Measurements from ENCODE around the gene CKMT2.
A peak's percentile ranks its signal among the peaks of the same experiment; 100 is the strongest.

Gene CKMT2

DNA sequence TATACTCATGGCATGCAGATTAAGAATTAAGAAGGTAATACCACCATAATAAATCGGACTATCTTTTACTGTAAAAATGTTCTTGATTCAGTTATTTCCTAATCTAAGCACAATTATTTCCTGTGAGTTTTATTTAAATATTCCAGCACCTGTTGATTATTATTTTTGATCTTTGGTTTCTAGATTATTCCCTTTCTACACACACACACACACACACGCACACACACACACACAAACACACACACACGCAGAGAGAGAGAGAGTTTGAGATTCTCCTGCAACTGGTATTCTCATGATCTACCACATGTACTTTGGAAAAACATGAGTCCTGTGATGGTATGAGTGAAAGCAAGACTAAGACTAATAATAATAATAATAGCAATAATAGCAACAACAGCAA is 17.0 kb upstream of the CKMT2 start:
- DNase-seq (ENCODE audit: low spot score) = no peak

DNA sequence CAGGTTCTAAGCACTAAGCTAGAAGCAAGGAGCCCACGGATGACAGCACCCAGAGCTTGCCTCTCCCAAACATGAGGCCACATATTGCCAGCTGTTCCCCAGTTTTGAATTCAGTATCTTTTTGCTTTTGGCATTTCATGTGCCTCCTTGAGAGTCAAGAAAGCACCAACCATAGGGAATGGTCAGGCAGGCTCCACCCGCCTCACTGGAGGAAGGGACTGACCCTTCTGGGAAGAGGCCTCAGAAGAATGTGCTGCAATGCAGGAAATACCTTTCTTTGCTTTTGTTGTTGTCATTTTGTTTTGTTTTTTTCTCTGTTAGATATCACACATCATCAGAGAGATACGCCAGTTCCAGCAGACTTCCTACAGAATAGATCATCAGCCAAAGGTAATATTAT is 13.7 kb upstream of the CKMT2 start:
- DNase-seq (ENCODE audit: low spot score) = no peak

DNA sequence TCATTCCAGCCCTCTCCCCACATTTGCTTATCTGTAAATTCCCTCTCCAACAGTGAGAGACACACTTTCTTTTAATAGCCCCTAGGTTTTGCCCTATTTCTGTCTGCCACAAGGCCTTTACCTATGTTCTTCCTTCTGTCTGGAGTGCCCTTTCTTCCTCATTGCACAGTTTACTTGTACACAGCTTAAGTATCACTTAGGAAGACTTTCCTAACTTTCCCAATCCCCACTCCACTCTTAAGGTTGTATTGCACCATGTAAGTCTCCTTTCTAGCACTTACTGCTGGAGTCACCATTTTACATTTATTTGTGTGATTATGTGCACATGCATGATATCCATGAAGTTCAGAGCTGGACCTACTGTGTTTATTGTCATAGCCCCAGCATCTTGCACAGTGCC is 10.8 kb upstream of the CKMT2 start:
- DNase-seq (ENCODE audit: low spot score) = no peak

DNA sequence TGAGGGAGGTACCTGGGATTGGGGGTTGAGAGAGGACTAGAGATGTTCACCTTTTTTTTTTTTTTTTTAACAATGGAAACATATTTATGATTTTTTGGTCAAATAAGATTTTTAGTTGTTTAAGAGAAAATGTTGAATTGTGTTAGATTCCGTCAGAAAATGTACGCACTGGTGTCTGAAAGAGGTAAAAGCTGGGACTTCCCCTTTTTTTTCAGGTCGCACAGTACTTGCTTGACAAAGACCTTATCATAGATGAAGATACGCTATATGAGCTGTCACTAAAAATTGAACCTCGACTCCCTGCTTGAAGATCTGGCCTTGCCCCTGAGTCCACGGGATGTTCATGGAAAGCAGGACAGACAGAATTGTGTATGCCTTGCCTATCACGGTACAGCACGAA is 7.7 kb upstream of the CKMT2 start:
- no peak for DNase-seq (ENCODE audit: low spot score)

DNA sequence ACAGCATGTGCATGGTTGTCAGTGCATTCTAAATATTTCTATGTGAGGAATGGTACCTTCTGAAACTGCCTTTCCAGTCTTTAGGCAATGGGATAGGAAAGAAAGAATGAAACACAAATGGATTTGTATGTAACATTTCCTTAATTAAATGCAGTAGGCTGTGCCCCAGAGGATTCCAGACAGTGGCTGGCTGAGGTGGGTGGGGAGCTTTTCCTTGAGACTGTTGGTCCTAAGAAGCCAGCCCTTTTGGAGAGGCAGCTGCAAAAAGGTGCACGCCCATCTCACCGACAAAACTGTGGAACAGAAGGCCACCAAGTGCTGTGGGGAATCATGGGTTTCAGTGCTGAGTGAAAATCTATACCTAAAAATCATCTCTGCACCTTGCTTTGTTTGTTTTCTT is 6.8 kb upstream of the CKMT2 start:
- no peak for DNase-seq (ENCODE audit: low spot score)

DNA sequence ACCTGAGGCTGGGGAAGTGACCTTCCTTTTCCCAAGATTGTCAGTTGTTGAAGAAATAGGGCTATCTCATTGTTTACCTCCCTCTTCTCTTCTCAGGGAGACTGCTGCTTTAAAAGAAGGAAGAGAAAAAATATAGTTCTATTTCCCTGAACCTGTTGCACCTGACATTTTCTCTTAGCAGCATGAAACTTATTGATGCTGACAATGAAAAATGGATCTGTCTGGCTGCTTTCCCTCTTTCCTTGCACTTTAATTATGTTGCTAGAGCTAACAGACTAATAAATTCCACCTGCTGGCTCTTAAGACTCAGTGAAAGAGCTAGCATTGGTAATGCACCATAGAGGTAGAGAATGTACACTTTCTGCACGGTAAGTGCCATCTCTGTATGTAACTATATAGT is 6.2 kb upstream of the CKMT2 start:
- no peak for DNase-seq (ENCODE audit: low spot score)

DNA sequence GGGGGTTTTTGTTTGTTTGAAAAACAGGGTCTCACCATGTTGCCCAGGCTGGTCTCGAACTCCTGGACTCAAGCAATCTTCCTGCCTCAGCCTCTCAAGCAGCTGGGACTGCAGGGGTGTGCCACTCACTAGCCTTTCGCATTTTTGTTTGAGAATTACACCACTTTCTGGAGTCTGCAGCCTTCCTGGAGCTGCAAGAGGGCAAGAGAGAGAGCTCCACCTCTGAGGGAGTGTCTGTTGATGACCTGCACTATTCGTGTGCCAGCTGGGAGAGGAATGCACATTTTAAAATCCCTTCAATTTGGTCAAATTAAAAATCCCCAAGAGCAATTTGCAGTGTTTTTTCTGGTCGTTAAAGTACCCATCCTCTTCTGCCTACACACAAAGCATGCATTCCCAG is 5.0 kb upstream of the CKMT2 start:
- no peak for DNase-seq (ENCODE audit: low spot score)

DNA sequence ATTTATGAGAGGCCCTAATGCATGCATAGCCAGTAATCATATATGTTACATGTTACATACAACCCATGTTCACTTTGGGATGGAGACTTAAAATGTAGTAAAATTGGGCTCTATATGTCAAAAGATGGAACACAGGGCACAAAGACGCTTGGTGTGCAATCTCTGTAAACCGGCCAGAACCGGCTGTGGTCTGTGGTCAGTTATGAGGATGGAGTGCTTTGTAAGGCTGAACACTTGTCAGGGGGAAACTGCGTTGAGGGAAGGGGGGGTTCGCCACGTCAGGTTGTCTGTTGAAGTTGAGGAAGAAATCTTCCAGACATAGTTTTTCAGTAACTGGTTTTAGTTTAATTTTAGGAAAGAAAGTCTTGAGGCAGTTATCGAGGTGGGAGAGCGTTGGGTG is 2.7 kb upstream of the CKMT2 start:
- DNase-seq (ENCODE audit: low spot score) = no peak

DNA sequence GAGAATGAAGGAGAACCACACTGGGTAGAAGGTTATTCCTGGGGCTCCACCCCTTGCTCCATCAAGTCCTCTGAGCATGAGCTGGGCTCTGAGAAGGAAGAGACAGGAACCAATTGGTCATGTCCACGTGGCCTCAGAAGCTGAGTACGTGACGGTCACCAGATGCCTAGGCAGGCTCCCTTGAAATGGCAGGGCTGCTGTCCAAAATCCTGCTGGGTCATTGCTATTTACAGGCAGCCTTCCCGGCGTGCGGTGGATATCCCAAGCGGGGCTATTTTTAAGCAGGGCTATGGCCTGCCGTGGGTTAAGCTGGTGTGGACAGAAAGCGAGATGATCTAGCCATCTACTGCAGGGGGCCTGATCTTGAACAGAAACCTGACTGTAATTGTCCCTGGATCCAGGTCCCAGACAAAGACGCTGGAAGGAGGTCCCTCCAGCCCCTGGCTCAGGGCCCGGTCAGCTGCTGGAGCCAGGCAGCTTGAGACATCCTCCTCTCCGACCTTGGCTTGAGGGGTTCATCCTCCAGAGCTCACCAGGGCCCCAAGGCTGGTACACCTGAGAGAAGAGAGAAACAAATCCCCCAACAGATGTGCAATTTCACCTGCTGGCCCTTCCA is 550 bp upstream of the CKMT2 start:
- no peak for DNase-seq (ENCODE audit: low spot score)

DNA sequence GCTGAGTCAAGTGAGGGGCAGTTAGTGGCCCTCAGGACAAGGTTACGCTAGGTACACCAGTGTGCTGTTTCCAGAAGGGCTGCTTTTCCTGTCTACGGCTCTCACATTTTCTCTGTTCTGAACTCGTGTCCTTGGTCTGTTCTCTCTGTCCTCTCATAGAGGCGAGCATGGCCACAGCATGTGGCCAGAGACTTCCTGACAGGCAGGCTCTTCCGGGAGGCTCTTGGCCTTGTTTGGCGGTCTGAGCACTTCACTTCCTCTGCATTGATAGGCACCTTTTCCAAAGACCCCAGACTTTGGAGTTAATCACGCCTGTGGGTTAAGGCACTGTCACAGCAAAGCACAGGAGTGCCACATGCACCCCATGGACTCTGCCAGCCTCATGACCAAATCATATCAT is 1.2 kb downstream of the CKMT2 start:
- no peak for DNase-seq (ENCODE audit: low spot score)

DNA sequence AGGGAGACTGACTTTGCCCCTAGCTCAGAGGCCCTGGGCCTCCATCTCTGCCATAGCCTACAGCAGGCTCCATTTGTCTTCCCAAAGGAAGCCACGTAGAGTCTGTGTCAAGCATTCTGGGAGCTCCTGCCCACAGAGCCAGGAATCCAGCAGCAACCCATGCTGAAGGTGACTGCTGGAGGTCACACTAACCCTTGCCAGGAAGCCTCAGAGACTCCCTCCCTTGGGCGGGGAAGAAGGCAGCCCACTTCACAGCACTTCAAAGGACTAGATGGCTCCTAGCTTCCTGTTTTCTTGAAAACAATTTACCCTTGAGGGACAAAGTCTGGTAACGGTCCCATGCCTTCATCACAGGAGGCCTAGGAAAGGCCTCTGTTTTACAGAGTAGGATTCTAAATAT is 1.7 kb downstream of the CKMT2 start:
- no peak for DNase-seq (ENCODE audit: low spot score)

DNA sequence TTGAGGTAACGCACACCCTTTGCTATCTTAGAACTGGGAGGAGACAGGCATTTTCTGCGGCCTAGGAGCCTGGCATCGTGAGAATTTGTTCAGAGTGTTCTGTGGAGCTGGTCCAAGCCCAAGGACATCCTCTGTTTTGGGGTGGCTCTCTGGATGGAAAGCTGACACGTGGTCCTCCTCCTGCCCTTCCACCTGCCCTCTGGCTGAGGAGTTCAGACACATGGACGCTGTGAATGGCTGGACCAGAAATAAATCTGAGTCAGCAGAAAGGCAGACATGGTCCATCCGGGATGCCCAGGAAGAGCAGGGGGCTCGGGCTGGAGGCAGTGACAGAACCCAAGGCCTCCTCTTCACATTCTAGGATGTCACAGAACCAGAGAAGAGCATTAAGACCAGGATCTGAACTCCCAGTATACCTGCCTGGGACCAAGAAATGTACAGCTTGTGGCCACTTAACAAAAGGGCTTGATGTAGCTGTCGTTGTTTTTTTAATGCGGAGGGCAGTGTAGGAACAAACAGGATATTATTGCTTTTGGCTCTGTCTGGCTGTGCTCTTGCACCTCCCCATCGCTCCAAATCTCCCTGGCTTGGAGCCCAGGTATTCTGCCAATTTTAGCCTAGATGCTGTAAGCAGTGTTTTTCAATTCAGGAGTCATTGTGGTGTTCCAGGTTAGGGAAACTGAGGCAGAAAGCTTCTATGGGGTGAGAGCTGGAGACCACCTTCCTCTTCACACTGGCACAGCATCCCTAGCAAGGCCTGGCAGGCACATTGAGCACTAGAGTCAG is 2.4 kb downstream of the CKMT2 start:
- no peak for DNase-seq (ENCODE audit: low spot score)

DNA sequence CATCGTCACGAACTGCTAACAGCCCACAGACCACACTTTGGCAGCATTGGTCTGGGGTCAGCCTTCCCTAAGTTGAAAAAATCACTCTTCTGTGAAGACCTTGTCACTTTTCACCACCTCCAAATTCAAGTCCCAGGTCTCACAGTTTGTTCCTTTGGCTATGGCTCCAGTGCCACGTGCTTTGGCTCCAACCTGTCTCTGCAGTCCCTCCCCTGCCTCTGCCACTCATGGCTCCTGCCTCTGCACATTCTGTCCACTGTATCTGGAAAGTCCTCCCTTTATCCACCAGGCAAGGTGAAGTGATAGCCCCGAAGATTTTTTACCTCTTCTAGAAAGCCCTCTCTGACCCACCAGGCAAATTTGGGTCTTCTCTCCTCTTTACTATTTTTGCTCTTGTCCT is 5.3 kb downstream of the CKMT2 start:
- DNase-seq (ENCODE audit: low spot score) = no peak

DNA sequence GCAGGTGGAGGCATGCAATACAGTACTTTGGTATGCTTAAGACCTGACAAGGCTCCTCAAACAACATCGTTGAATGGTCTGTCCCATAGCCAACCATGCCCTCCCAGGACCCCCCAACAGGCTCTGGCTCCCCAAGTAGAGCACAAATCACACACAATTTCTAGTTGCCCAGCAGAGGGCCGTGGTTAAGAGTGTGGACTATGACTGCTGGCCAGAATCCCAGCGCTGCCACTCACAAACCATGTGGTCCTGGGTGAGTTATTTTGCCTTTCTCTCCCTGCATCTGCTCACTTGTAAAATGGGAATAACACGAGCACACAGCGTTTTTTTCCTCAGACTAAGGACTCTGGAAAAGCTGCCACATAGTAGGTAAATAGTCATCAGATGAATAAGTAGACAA is 6.5 kb downstream of the CKMT2 start:
- no peak for DNase-seq (ENCODE audit: low spot score)

DNA sequence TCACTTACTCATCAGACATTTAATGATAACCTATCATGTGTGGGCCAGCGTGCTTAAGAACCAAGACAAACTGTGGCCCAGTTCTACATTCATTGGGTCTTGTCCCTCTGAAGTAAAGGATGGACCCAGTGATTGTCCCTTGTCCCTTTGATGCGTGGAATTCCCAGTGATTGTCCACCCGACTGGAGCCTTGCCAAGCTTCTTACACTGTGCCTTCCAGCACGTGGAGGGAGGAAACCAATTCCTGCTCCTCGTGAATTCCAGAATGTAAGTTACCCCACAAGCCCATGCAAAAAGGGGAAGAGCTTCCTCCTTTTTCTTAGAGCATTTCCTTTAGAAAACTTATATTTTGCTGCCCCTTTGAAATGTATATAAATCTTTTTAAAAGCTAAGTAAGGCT is 7.9 kb downstream of the CKMT2 start:
- DNase-seq (ENCODE audit: low spot score) = no peak

DNA sequence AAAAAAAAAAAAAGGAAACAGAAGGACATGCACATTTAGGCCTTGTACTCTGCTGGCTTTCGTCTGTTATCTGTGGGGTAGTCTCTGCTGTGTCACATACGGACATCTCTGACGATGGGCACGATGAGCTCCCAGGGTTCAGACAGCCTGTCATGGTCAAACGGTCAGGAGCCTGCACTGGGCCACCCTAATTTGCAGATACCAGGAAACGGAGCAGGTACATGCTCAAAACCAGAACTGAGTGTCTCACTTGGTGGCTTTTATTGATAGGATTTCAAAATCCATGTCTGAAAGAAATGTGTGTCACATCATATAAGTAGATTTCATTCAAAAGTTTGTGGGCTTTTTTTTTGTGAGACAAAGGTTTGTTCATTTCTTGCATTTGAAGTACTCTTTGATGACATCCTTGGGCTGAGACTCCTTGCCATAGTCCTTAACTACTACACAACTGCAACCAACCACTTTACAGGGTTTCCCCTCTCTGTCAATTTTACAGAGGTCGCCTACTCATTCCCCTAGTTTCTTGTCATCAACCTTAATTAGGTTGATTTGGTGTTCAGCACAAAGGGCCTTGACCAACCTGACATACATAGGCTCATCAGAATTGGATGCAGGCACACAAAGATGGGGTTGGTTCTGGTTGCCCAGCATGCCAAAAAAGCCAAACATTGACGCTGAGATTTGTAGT is 9.0 kb downstream of the CKMT2 start:
- DNase-seq (ENCODE audit: low spot score) = no peak

DNA sequence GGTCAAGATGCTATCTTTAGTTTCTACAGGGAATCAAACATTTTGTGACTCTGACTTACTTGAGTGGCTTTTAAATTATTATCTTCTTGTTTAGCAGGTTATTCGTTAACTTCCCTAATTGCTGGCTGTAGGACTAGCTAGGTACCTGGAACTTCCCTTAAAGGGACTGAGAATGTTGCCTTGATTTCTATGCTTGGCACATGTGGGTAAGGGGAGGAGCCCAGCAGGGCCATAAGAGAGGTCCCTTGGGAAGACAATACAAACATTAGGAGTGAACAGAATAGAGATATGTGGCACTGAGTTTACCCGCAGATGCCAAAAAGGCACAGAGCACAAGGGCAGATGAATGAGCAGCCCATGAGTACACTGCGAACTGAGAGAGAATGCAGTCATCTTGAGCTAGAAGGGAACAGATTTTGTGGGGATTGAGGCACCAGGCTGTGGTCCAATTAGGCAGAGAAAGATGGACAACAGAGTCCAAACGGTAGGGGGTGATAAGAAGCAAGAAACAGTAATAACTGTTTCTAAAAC is 9.8 kb downstream of the CKMT2 start:
- DNase-seq (ENCODE audit: low spot score) = no peak

DNA sequence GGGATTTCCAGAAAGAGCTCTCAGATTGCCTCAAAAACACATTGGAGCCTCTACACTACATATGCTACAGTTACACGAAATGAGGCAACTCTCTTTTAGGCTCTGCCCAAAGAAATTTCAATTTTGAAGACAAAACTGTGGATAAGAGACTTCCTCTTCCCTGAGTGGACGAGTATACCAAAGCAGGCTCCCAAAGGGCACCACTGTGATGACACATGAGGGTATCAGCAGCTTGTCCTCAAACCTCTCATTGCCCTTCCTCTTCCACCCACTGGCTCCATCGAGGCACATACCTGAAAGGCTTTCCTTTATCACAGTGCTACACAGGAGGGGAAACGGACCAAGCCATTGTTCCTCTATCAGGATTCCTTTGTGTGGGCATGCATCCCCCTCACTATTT is 11.3 kb downstream of the CKMT2 start:
- DNase-seq (ENCODE audit: low spot score) = no peak

DNA sequence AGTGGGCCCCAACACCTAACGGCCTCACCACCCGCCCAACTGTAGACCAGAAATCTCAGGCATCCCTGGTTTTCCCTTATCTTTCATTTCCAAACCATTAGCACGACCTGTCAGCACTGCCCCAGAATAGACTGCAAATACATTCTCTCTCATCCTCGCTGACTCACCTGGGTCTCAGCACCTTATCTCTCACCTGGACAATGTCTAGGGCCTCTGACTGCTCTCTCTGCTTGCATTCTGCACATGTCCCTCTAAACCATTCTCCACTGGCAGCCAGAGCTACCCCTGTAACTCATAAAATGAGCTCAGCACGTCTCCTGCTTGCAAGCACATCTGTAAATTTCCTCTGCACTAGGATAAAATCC is 12.7 kb downstream of the CKMT2 start:
- no peak for DNase-seq (ENCODE audit: low spot score)

DNA sequence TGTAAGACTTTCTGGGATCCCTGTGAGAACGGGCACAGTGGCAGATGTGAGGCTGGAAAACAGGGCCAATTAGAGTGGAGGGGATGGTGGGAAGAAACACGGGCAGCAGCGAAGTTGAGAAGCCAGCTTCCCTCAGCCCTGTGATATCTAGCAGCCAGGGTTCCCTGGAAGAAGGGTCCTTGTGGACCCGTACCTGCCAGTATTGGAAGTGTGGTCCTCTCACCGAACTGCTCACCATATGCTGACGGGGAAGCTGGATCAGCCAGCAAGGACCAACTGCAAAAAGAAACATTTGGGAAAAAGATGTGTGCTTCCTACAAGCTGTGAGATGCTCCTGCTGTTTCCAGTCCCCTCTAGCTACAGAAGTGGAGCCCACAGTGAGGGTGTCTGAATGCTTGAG is 13.6 kb downstream of the CKMT2 start:
- no peak for DNase-seq (ENCODE audit: low spot score)

DNA sequence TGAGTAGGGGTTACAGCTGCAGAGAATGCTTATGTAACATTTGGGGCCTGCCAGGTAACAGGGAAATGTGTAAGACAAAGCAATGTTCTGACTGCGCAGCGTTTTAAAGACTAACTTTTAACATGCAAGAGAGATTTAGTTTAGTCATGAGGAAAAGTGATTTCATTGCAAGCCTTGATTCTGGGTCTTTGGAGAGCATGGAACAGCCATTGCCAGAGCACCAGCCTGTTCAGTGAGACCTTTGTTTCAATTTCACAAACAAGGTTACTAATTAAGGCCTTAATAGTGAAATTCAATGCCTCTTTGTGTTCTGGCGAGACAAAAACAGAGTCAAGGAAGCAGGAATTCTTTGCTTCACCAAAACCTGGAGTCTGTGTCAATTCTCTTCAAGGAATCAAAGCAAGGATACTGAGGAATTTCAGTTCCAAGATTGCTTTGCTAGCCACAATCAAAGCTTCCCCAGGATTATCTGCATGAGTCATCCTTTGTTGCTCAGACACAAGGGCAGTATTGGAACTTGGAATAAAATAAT is 14.4 kb downstream of the CKMT2 start:
- DNase-seq (ENCODE audit: low spot score) = peak; percentile 36

DNA sequence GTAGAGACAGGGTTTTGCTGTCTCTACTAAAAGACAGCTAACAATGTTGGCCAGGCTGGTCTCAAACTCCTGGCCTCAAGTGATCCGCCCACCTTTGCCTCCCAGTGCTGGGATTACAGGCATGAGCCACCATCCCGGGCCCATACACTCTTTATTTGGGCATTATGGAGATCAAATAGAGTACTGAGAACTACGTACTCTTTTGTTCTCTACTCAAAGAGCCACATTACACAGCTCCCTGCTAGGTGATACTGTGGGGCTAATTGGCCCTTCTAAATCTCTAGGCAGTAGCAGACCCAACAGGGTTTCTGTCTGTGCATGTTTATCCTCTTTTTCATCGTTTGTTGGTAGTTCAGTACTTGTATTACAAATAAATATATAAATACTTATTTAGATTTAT is 16.1 kb downstream of the CKMT2 start:
- no peak for DNase-seq (ENCODE audit: low spot score)

DNA sequence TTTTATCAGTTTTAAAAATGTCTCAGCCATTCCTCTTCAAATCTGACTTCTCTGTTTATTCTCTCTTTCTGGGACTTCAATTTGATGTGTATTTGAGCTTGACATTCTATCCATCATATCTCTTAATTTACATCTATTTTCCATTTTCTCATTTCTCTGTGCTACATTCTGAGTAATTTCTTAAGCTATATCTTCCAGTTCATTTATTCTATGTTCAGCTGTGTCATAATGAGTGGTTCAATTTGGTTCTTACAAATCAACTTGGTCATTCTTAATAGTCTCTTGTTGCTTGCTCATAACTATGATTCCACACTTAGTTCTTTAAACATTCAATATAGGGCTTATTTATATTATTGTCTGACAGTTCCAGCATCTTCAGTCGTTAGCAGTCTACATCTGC is 16.9 kb downstream of the CKMT2 start:
- no peak for DNase-seq (ENCODE audit: low spot score)
